Dermis microvascular lymphatic vessel endothelial cell (primary cell): ENCODE measurements around the gene LETM1. TPM values are rescaled to one million over a fixed set of nuclear protein-coding genes. Genes with fewer than 3 reads are reported as not detected.

Experiments used
- DNase-seq, 2 donors: peaks; one replicate each; pipeline versions ENCODE4 v3.0.0 to v3.0.0-alpha.2; 2010; ENCODE audit warnings: low read depth in 2 of 2
- total RNA-seq: library from RNA; depleted of rRNA; stranded (reverse); fragments of >200 nt; gene quantifications from 2 replicates; pipeline ENCODE4 v1.2.1, GENCODE V29; 2014

The LETM1 gene
- total RNA-seq, 1 donor from 2014 or later: 68.3 TPM

- no peak for DNase-seq
Observed at GRCh38 chr4:1764670-1765069, 91.3 kb downstream of the LETM1 start.

DNA sequence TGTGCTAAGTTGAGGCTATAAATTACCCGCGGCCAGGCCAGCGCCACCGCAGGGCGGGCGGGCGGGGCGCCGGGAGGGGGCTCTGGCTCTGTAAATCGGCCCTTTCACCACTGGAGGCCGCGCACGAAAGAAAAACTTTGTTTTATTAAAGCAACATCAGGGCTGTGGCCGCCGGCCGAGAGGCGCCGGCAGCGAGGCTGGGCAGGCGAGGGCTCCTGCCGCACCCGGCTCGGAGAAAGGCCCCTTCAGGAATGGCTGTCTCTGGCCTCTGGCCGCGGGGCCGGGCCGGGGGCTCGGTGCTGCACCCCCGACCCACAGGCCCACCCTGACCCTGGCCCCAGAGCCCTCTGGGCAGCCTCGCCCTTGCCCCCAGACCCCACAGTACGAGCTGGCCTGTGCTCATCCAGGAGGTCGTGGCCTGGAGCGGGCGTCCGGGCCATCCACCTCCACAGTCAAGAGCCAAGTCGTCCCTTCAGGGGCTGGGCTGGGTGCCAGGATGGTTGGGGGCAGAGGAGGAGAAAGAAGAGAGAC, 92.3 kb downstream of the LETM1 start:
- DNase-seq: peak; percentile 9 to 45

- DNase-seq: no peak
Observed at GRCh38 chr4:1763070-1763549, 92.8 kb downstream of the LETM1 start.

GRCh38 chr4:1762264-1763010, 93.5 kb downstream of the LETM1 start:
- DNase-seq: no peak

Other genes with a start within 250 kb of the LETM1 start
- 0.26 and 1.4 TPM in 2 replicates for gene FAM53A, start 171.8 kb downstream of the LETM1 start, total RNA-seq
- gene SLBP, start 143.8 kb downstream of the LETM1 start, total RNA-seq: 49.3 and 56.8 TPM in 2 replicates
- 19.8 and 35.1 TPM in 2 replicates for gene TMEM129, start 134.8 kb downstream of the LETM1 start, total RNA-seq
- 9.6 and 13.9 TPM in 2 replicates for gene TACC3, start 134.6 kb downstream of the LETM1 start, total RNA-seq
- gene FGFR3, start 62.9 kb downstream of the LETM1 start, total RNA-seq: 0.64 and 2.4 TPM in 2 replicates
- gene NSD2, start 15.2 kb upstream of the LETM1 start, total RNA-seq: 33.9 and 39.8 TPM in 2 replicates
- 10.4 and 12.9 TPM in 2 replicates for gene NELFA, start 152.8 kb upstream of the LETM1 start, total RNA-seq
- under 0.01 TPM in 2 replicates for gene NAT8L, start 203.2 kb upstream of the LETM1 start, total RNA-seq